GM12878 (cell line): ENCODE results near the gene DPP3. TPM values are rescaled to one million over a fixed set of nuclear protein-coding genes. Genes with fewer than 3 reads are reported as not detected.
A peak's percentile ranks its signal among the peaks of the same experiment; 100 is the strongest.

Experiments
- BHLHE40 ChIP-seq, 2 experiments: fragments of 450-650 bp in 1 of 2; IDR thresholded peaks; 2 replicates each; pipeline ENCODE4 v1.6.1; 2011 to 2017; ENCODE audit warnings: low read depth in 2 of 2, borderline replicate concordance in 1 of 2, improper control_type of control experiment in 1 of 2, low read length in 1 of 2, mild to moderate bottlenecking in 1 of 2
- HDAC6 ChIP-seq: fragments of 200-600 bp; sonication (generic); IDR thresholded peaks from one replicate; pipeline ENCODE4 v1.8.0; 2017; ENCODE audit warnings: antibody characterized with exemption; ENCODE audit not compliant: unreplicated experiment
- HDGF ChIP-seq: fragments of 450-650 bp; IDR thresholded peaks from 2 replicates; pipeline ENCODE4 v1.6.1; 2016; ENCODE audit warnings: antibody characterized with exemption
- IKZF1 ChIP-seq: fragments of 450-650 bp; conservative IDR thresholded peaks from 2 replicates; pipeline ENCODE4 v1.6.1; 2017; ENCODE audit warnings: antibody characterized with exemption, mild to moderate bottlenecking
- IKZF2 ChIP-seq, 2 experiments: fragments of 450-650 bp; IDR thresholded peaks; 2 replicates each; pipeline ENCODE4 v1.6.1; 2017; ENCODE audit warnings: mild to moderate bottlenecking in 2 of 2, moderate library complexity in 2 of 2
- IRF4 ChIP-seq: IDR thresholded peaks from 2 replicates; pipeline ENCODE4 v1.6.1; 2011; ENCODE audit warnings: low read depth, low read length
- JUNB ChIP-seq: IDR thresholded peaks from 2 replicates; pipeline ENCODE4 v1.6.1; 2016; ENCODE audit warnings: antibody characterized with exemption, mild to moderate bottlenecking
- MEF2B ChIP-seq: fragments of 450-650 bp; IDR thresholded peaks from 2 replicates; pipeline ENCODE4 v1.6.1; 2018; ENCODE audit warnings: mild to moderate bottlenecking, moderate library complexity; ENCODE audit not compliant: partially characterized antibody, poor library complexity, severe bottlenecking
- MLLT1 ChIP-seq: fragments of 450-650 bp; IDR thresholded peaks from 2 replicates; pipeline ENCODE4 v1.6.1; 2016; ENCODE audit warnings: mild to moderate bottlenecking
- MTA2 ChIP-seq: fragments of 450-650 bp; IDR thresholded peaks from 2 replicates; pipeline ENCODE4 v1.6.1; 2016; ENCODE audit warnings: low read depth, mild to moderate bottlenecking, moderate library complexity
- MYC ChIP-seq: IDR thresholded peaks from 2 replicates; pipeline ENCODE4 v1.6.1; 2011; ENCODE audit warnings: mild to moderate bottlenecking, low read length, moderate library complexity, inconsistent platforms; ENCODE audit not compliant: insufficient read depth, insufficient replicate concordance, insufficient read length, severe bottlenecking
- NR2C1 ChIP-seq: fragments of 450-650 bp; IDR thresholded peaks from 2 replicates; pipeline ENCODE4 v1.6.1; 2017; ENCODE audit warnings: antibody characterized with exemption, mild to moderate bottlenecking, moderate library complexity
- NRF1 ChIP-seq: conservative IDR thresholded peaks from 2 replicates; pipeline ENCODE4 v1.6.1; 2011; ENCODE audit warnings: mild to moderate bottlenecking, low read depth, low read length, improper control_type of control experiment
- RB1 ChIP-seq: fragments of 450-650 bp; formaldehyde crosslinking; IDR thresholded peaks from 2 replicates; pipeline ENCODE4 v1.6.1; 2017; ENCODE audit warnings: mild to moderate bottlenecking, borderline replicate concordance
- RELB ChIP-seq: fragments of 450-650 bp; IDR thresholded peaks from 2 replicates; pipeline ENCODE4 v1.6.1; 2017; ENCODE audit warnings: low read depth, mild to moderate bottlenecking, moderate library complexity
- SIX5 ChIP-seq: IDR thresholded peaks from 2 replicates; pipeline ENCODE4 v1.6.1; 2011; ENCODE audit warnings: mild to moderate bottlenecking, low read depth, low read length, moderate library complexity; ENCODE audit not compliant: severe bottlenecking
- ZBED1 ChIP-seq: IDR thresholded peaks from 2 replicates; pipeline ENCODE4 v1.6.1; 2016; ENCODE audit warnings: borderline replicate concordance
- ZNF687 ChIP-seq: fragments of 450-650 bp; IDR thresholded peaks from 2 replicates; pipeline ENCODE4 v1.6.1; 2017; ENCODE audit warnings: mild to moderate bottlenecking, moderate library complexity
- polyA plus RNA-seq, 11 experiments: library from polyadenylated mRNA; depleted of rRNA in 4 of 11; unstranded in 6 of 11; stranded (reverse) in 5 of 11; fragments of >200 nt; fragmentation: Nextera tagmentation in 4 of 11; fragmentation: Illumina TruSeq in 1 of 11; extraction: Ambion mirVana in 4 of 11; extraction: Trizol in 1 of 11; gene quantifications; 1 replicate in 1 of 11; 2 replicates in 10 of 11; pipeline versions ENCODE4 v1.2.1 to v1.2.3, GENCODE V29; 2011 to 2016; ENCODE audit warnings: inconsistent platforms in 2 of 11, missing spikeins in 2 of 11, low read depth in 1 of 11
- total RNA-seq, 4 experiments: library from RNA; depleted of rRNA in 3 of 4; stranded (reverse); fragments of >200 nt in 3 of 4; fragmentation: Illumina TruSeq in 1 of 4; extraction: Trizol in 1 of 4; gene quantifications; 2 replicates each; pipeline versions ENCODE4 v1.2.1 to v1.2.3, GENCODE V29; 2013 to 2021
- TF ChIP-seq, protein P1 (sequence below), 3 experiments: IDR thresholded peaks in 2 of 3; conservative IDR thresholded peaks in 1 of 3; 2 replicates each; pipeline ENCODE4 v1.5.1; 2011; ENCODE audit warnings: low read depth in 3 of 3, low read length in 3 of 3, mild to moderate bottlenecking in 3 of 3, control low read depth in 2 of 3, moderate library complexity in 2 of 3, inconsistent platforms in 1 of 3, mixed read lengths in 1 of 3; ENCODE audit not compliant: control insufficient read depth in 2 of 3, insufficient read depth in 1 of 3; ENCODE audit errors: extremely low read depth in 1 of 3
- TF ChIP-seq, protein P2 (sequence below): IDR thresholded peaks from 2 replicates; pipeline ENCODE4 v1.6.1; 2012; ENCODE audit warnings: low read depth, low read length, improper control_type of control experiment

The DPP3 gene
- total and polyA plus RNA-seq, 10 of the 15 experiments (the other 5 are each of a cell fraction or from before 2014, with no cell fraction given) = 6.0 to 117 (median 78.1) TPM

GRCh38 chr11:66546368-66546965 lies 66.2 kb downstream of the DPP3 start, which contains the start of gene ACTN3 (continued):
- TF ChIP-seq ZNF687 = no peak
- no peak for TF ChIP-seq HDAC6
- 0 out of 2 replicates have a peak, but pooled peaks have one; percentile 12 for TF ChIP-seq HDGF
- no peak for TF ChIP-seq RB1
- no peak for TF ChIP-seq BHLHE40 (IDR thresholded peaks at IDR 0.05; ENCODE audit: borderline replicate concordance in 1 of 2, low read depth in 2 of 2, low read length in 1 of 2)
- TF ChIP-seq ZBED1 = no peak
- TF ChIP-seq MLLT1 = 0 out of 2 replicates have a peak, but pooled peaks have one; percentile 31
- TF ChIP-seq, protein P1, sequence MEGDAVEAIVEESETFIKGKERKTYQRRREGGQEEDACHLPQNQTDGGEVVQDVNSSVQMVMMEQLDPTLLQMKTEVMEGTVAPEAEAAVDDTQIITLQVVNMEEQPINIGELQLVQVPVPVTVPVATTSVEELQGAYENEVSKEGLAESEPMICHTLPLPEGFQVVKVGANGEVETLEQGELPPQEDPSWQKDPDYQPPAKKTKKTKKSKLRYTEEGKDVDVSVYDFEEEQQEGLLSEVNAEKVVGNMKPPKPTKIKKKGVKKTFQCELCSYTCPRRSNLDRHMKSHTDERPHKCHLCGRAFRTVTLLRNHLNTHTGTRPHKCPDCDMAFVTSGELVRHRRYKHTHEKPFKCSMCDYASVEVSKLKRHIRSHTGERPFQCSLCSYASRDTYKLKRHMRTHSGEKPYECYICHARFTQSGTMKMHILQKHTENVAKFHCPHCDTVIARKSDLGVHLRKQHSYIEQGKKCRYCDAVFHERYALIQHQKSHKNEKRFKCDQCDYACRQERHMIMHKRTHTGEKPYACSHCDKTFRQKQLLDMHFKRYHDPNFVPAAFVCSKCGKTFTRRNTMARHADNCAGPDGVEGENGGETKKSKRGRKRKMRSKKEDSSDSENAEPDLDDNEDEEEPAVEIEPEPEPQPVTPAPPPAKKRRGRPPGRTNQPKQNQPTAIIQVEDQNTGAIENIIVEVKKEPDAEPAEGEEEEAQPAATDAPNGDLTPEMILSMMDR (IDR thresholded peaks at IDR 0.05 in 2 of 3, conservative IDR thresholded peaks at IDR 0.05 in 1 of 3; ENCODE audit: control insufficient read depth in 2 of 3, extremely low read depth in 1 of 3, insufficient read depth in 1 of 3, low read depth in 3 of 3, low read length in 3 of 3) = no peak
- TF ChIP-seq IRF4 = no peak
- no peak for TF ChIP-seq JUNB
- TF ChIP-seq, protein P2, sequence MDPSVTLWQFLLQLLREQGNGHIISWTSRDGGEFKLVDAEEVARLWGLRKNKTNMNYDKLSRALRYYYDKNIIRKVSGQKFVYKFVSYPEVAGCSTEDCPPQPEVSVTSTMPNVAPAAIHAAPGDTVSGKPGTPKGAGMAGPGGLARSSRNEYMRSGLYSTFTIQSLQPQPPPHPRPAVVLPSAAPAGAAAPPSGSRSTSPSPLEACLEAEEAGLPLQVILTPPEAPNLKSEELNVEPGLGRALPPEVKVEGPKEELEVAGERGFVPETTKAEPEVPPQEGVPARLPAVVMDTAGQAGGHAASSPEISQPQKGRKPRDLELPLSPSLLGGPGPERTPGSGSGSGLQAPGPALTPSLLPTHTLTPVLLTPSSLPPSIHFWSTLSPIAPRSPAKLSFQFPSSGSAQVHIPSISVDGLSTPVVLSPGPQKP = no peak
- no peak for TF ChIP-seq NR2C1
- no peak for TF ChIP-seq NRF1
- no peak for TF ChIP-seq SIX5
- peak; percentile 40; the same call in 1 of the 2 replicates for TF ChIP-seq IKZF1
- TF ChIP-seq MEF2B = no peak
- TF ChIP-seq RELB = peak; percentile 65; the same call in 1 of the 2 replicates
- no peak for TF ChIP-seq MTA2
- 0 out of 4 replicates have a peak, but pooled peaks have one; percentile 6 to 15 for TF ChIP-seq IKZF2 (IDR thresholded peaks at IDR 0.05)
- no peak for TF ChIP-seq MYC
